HFFc6 (cell line): ENCODE measurements around the gene REC8. TPM values are rescaled to one million over a fixed set of nuclear protein-coding genes. Genes with fewer than 3 reads are reported as not detected.

Source experiments
- DNase-seq: peaks from one replicate; pipeline ENCODE4 v3.0.0-alpha.2; 2018
- H3K27ac Mint-ChIP-seq: 2 replicates; pipeline ENCODE4 v1.8.0; 2020; ENCODE audit warnings: mild to moderate bottlenecking, mixed read lengths
- H3K27me3 Mint-ChIP-seq: 2 replicates; pipeline ENCODE4 v1.8.0; 2021; ENCODE audit warnings: mild to moderate bottlenecking, moderate library complexity, mixed read lengths; ENCODE audit not compliant: insufficient read depth
- H3K36me3 Mint-ChIP-seq: 2 replicates; pipeline ENCODE4 v1.8.0; 2021; ENCODE audit warnings: low read depth, mixed read lengths
- H3K4me1 Mint-ChIP-seq: 2 replicates; pipeline ENCODE4 v1.8.0; 2020; ENCODE audit warnings: low read depth, mixed read lengths
- H3K4me3 Mint-ChIP-seq: 2 replicates; pipeline ENCODE4 v1.8.0; 2020; ENCODE audit warnings: mild to moderate bottlenecking, moderate library complexity, mixed read lengths
- H3K9me3 Mint-ChIP-seq: 2 replicates; pipeline ENCODE4 v1.8.0; 2020; ENCODE audit warnings: mild to moderate bottlenecking, mixed read lengths
- CTCF ChIP-seq: fragments of 200-600 bp; sonication (generic); IDR thresholded peaks from 2 replicates; pipeline ENCODE4 v1.5.0; 2021; ENCODE audit warnings: antibody characterized with exemption, mild to moderate bottlenecking
- total RNA-seq, 6 experiments: library from RNA; stranded (reverse); fragmentation: NEBNext Ultra II Directional; extraction: Animal tissue kit (Norgen Biotek cat#: 25700); gene quantifications; 2 replicates in 1 of 6; 3 replicates in 5 of 6; pipeline ENCODE4 v1.2.3, GENCODE V29; 2021

The REC8 gene
- total RNA-seq, 6 experiments from 2014 or later = 2.9 to 3.9 (median 3.2) TPM

DNA sequence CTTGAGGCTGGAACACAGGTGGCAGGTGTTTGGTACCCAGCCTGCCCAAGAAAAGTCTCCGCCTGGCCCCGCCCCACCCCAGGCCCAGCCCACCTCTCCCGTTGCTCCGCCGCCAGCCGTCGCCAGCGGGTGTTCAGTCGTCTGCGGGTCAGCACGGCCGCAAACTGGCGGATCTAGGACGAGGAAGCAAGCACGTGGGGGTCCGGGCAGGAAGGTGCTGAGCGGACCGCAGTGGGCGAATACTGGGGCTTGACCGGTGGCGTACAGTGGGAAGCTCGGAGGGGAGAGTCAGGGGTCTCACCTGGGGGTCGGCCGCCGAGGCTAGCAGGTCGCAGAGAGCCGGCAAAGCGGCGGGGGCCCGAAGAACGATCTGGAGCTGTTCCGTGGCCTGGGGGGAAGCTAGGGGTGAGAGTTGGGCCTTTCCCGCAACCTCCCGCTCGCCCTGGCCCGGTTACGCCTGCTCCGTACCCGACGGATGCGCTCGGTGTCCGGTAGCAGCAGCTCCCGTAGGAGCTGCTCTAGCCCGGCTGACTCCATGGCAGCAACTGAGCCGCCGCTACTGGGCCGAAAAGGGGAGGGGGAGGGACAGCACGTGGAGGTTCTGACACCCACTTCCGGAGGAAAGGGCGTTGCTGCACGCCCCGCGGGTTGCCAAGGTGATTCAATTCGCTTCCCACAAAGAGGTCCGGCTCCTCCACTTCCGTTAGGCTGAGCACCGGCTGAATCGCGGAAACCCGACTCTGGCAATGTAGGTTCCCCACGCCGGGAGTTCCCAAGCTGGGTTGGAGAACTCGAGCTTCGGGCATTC is 16.6 kb downstream of the REC8 start, which contains the start of gene IPO4:
Gene IPO4, minus strand, starts transcription at position 566 of the 808 bp plus-strand sequence. Its CDS starts 29 bp downstream, at position 537.
- H3K36me3 Mint-ChIP-seq = peaks cover 26% of the 10 kb centered on the region

DNA sequence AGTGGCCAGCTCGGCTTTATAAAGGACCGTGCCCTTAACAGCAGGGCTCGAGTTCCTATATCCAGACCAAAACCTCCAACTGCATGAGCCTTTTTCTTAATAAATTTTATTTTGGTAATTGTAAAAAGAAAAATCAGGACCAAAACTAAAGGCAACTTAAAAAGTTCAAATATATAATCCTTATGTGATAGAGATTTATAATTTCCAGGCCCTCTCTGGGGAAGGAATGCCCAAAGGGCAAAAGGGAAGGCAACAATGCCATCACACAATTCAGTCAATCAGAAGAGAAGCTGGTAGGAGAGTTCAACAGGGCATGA is 17.1 kb downstream of the REC8 start:
- Mint-ChIP-seq H3K36me3 (peaks cover 26% of the 10 kb centered on the region), H3K4me1 (peaks cover 44% of the 10 kb centered on the region), H3K4me3 (peak overlapping the region; percentile 90), H3K27ac (peak overlapping the region; percentile 92), H3K27me3 (peaks cover 2% of the 10 kb centered on the region), H3K9me3 (no peaks in the 10 kb centered on the region)
- no peak for DNase-seq
- TF ChIP-seq CTCF = no peak

More for the DNA sequence above, 16.6 kb downstream of the REC8 start, which contains the start of gene IPO4:
- no peaks in the 10 kb centered on the region for H3K9me3 Mint-ChIP-seq
- peaks cover 4% of the 10 kb centered on the region for H3K27me3 Mint-ChIP-seq
- H3K4me1 Mint-ChIP-seq = peaks cover 41% of the 10 kb centered on the region
- no peak for TF ChIP-seq CTCF
- DNase-seq = peak; percentile 97
- peak within 1 kb of the TSS; percentile 90 for H3K4me3 Mint-ChIP-seq
- H3K27ac Mint-ChIP-seq = peak within 1 kb of the TSS; percentile 92

GRCh38 chr14:24189460-24189859 is 17.6 kb downstream of the REC8 start:
- H3K36me3 Mint-ChIP-seq = peaks cover 29% of the 10 kb centered on the region
- H3K27ac Mint-ChIP-seq = peak overlapping the region; percentile 92

DNA sequence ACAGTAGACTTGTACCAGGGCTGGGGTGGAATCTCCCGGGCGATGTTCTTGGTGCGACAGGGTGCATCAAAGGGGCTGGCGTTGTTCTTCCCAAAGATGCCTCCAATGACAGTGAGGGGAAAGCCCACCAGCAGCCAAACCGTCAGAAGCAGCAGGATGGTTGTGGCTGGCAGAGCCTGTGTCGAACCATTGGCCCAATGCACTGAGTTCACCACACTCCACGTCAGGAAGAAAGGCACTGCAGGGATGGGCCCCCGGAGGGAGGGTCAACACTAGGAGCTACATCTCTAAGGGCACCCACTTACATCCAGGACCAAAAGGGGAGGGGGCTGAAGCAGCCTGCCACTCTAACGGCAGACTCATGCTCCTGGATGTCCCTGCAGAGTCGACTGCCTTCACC is 18.5 kb downstream of the REC8 start:
- Mint-ChIP-seq H3K9me3 (no peaks in the 10 kb centered on the region), H3K27me3 (no peaks in the 10 kb centered on the region; the same call in none of the 2 replicates), H3K27ac (no peak overlapping the region; the same call in 1 of the 2 replicates), H3K4me3 (no peak overlapping the region), H3K36me3 (peaks cover 31% of the 10 kb centered on the region), H3K4me1 (peaks cover 53% of the 10 kb centered on the region)
- no peak for TF ChIP-seq CTCF
- DNase-seq = no peak

More at GRCh38 chr14:24189460-24189859, 17.6 kb downstream of the REC8 start:
- no peak for DNase-seq
- peak overlapping the region; percentile 90 for H3K4me3 Mint-ChIP-seq
- no peaks in the 10 kb centered on the region; the same call in 1 of the 2 replicates for H3K27me3 Mint-ChIP-seq
- H3K9me3 Mint-ChIP-seq = no peaks in the 10 kb centered on the region
- peaks cover 48% of the 10 kb centered on the region for H3K4me1 Mint-ChIP-seq
- no peak for TF ChIP-seq CTCF

DNA sequence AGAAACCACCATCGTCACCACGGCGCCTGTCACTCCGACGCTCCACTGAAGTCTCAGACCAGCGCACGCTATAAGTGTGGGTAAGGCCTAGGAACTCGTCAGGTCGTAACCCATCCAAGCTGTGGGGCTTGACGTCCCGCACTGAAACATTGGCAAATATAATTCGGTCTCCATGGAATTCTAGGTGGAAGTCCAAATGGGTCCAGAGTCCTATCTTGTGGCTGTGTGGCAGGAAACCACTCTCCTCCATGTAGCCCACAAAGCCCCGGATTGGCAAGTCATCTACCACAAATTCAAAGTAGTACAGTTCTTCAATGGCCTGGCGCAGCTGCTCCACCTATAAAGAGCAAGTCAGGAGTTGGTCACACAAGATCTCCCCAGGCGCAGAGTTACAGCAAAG is 21.1 kb downstream of the REC8 start:
- H3K4me3 Mint-ChIP-seq = no peak overlapping the region
- H3K36me3 Mint-ChIP-seq = peaks cover 25% of the 10 kb centered on the region
- no peak for TF ChIP-seq CTCF
- H3K27ac Mint-ChIP-seq = no peak overlapping the region
- peaks cover 55% of the 10 kb centered on the region for H3K4me1 Mint-ChIP-seq
- no peak for DNase-seq
- H3K27me3 Mint-ChIP-seq = no peaks in the 10 kb centered on the region; the same call in none of the 2 replicates
- no peaks in the 10 kb centered on the region for H3K9me3 Mint-ChIP-seq
